ENCODE data around the gene CD44.

CD44 gene

GRCh38 chr11:35143297-35144135 is 4.5 kb downstream of the CD44 start:
- peaks cover 32 to 72% (median 66%) of the 10 kb centered on the region in 4 experiments for H3K4me1 ChIP-seq (ENCODE audit: control extremely low read depth in 1 of 4, control insufficient read depth in 4 of 4, insufficient read depth in 4 of 4, low read length in 3 of 4)
- ChIA-PET POLR2A (interaction anchor here (1.5 kb wide), 1 partner anchor 20 kb away, joined by 3 read pairs; no protein-coding TSS in a partner anchor), CTCF (interaction anchor here (0.8 to 1.4 kb wide), 3 partner anchors 31 to 102 kb away, joined by 3 read pairs; no protein-coding TSS in a partner anchor)
- peak overlapping the region in 3 of 7 experiments; percentile 33 to 41 (median 39) for H3K4me3 ChIP-seq (ENCODE audit: control insufficient read depth in 1 of 7, extremely low read depth in 1 of 7, insufficient read depth in 4 of 7, low read depth in 2 of 7, low read length in 6 of 7)
- WGBS (ENCODE audit: insufficient coverage): 93% methylated on average over 7 of the region's 8 CpGs
- peaks cover 4 to 35% (median 23%) of the 10 kb centered on the region in 4 experiments for H3K36me3 ChIP-seq (ENCODE audit: control insufficient read depth in 4 of 4, insufficient read depth in 4 of 4, low read length in 3 of 4)
- no peak for DNase-seq
- peak overlapping the region in 1 of 2 experiments; percentile 67 for H3K27ac ChIP-seq (ENCODE audit: insufficient read depth in 1 of 2, low read depth in 1 of 2, low read length in 2 of 2, poor library complexity in 1 of 2, severe bottlenecking in 2 of 2)
- H3K9me3 ChIP-seq (ENCODE audit: control extremely low read depth in 1 of 5, control insufficient read depth in 4 of 5, insufficient read depth in 2 of 5, low read depth in 1 of 5, low read length in 4 of 5): no peaks in the 10 kb centered on the region
- H3K27me3 ChIP-seq (replicated peaks in 2 of 5; ENCODE audit: control insufficient read depth in 4 of 5, insufficient read depth in 5 of 5, low read length in 4 of 5): no peaks in the 10 kb centered on the region

DNA sequence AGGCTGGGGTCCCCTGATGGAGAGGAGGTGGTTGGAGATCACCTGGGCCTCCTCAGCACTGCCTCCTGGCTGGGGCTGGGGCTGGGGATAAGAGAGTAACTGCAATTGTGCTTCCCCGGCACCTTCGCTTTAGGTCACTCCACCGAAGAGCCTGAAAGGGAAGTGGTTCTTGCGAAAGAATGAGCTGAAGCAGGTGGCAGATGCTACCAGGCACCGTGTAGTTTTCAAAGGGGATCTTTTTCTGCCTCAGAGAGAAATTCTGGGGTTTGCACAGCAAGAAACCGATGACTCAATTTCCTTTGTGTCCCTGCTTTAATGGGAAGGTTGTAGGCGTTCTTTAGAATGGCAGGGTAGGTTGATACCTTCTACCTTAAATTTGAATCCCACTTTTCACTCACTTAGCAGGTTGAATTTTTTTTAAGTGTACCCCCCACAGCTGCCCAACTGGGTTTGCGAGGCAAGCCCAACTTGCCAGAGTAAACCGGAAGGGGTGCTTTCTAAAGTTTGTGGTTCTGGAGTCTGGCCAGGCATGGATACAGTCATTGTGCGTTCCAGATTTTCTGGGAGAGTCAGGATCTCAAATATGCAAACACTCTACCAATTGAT is 5.3 kb downstream of the CD44 start:
- POLR2A ChIA-PET: interaction anchor here (0.6 to 1.5 kb wide), 2 partner anchors 19 to 100 kb away, joined by 3 to 5 read pairs; no protein-coding TSS in a partner anchor
- peak overlapping the region in 1 of 2 experiments; percentile 67 for H3K27ac ChIP-seq (ENCODE audit: insufficient read depth in 1 of 2, low read depth in 1 of 2, low read length in 2 of 2, poor library complexity in 1 of 2, severe bottlenecking in 2 of 2)
- CTCF ChIA-PET: interaction anchor here (0.8 to 1.4 kb wide), 4 partner anchors 30 to 141 kb away, joined by 3 read pairs; no protein-coding TSS in a partner anchor
- H3K36me3 ChIP-seq (ENCODE audit: control insufficient read depth in 4 of 4, insufficient read depth in 4 of 4, low read length in 3 of 4): peaks cover 4 to 39% (median 26%) of the 10 kb centered on the region in 4 experiments
- DNase-seq: peak; percentile 77 to 94 (median 93)
- H3K4me1 ChIP-seq (ENCODE audit: control extremely low read depth in 1 of 4, control insufficient read depth in 4 of 4, insufficient read depth in 4 of 4, low read length in 3 of 4): peaks cover 32 to 69% (median 61%) of the 10 kb centered on the region in 4 experiments
- no peaks in the 10 kb centered on the region for H3K27me3 ChIP-seq (replicated peaks in 2 of 5; ENCODE audit: control insufficient read depth in 4 of 5, insufficient read depth in 5 of 5, low read length in 4 of 5)
- H3K4me3 ChIP-seq (ENCODE audit: control insufficient read depth in 1 of 7, extremely low read depth in 1 of 7, insufficient read depth in 4 of 7, low read depth in 2 of 7, low read length in 6 of 7): peak overlapping the region in 4 of 7 experiments; percentile 21 to 53 (median 36)
- no peaks in the 10 kb centered on the region for H3K9me3 ChIP-seq (ENCODE audit: control extremely low read depth in 1 of 5, control insufficient read depth in 4 of 5, insufficient read depth in 2 of 5, low read depth in 1 of 5, low read length in 4 of 5)
- 4% methylated on average over 7 of the region's 10 CpGs for WGBS (ENCODE audit: insufficient coverage)

DNA sequence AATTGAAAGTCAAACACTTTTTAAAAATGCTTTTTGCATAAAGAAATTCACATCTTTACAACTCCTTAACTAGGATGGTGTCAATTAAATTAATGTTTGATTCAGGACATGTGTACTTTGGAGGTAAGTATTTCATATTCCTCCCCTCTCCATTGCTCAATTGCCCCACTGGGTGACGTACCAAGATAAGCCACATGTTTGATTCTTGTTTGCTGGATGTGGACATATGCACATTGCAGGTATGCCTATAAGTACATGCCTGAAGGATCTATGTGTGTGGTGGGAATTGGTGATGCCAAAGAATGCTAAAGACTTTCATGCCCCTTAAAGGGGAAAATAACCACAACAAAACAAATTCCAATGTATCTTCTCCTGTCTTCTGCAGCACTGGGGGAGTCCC is 5.8 kb downstream of the CD44 start:
- peaks cover 0 to 2% (median 0%) of the 10 kb centered on the region in 5 experiments for H3K9me3 ChIP-seq (ENCODE audit: control extremely low read depth in 1 of 5, control insufficient read depth in 4 of 5, insufficient read depth in 2 of 5, low read depth in 1 of 5, low read length in 4 of 5)
- H3K27ac ChIP-seq (ENCODE audit: insufficient read depth in 1 of 2, low read depth in 1 of 2, low read length in 2 of 2, poor library complexity in 1 of 2, severe bottlenecking in 2 of 2): peak overlapping the region in 1 of 2 experiments; percentile 67
- ChIA-PET POLR2A (interaction anchor here (0.6 to 1.5 kb wide), 2 partner anchors 18 to 101 kb away, joined by 3 to 5 read pairs; no protein-coding TSS in a partner anchor), CTCF (interaction anchor here (0.8 to 1.4 kb wide), 4 partner anchors 30 to 142 kb away, joined by 3 read pairs; no protein-coding TSS in a partner anchor)
- peaks cover 6 to 45% (median 30%) of the 10 kb centered on the region in 4 experiments for H3K36me3 ChIP-seq (ENCODE audit: control insufficient read depth in 4 of 4, insufficient read depth in 4 of 4, low read length in 3 of 4)
- peak overlapping the region in 3 of 7 experiments; percentile 31 to 39 (median 33) for H3K4me3 ChIP-seq (ENCODE audit: control insufficient read depth in 1 of 7, extremely low read depth in 1 of 7, insufficient read depth in 4 of 7, low read depth in 2 of 7, low read length in 6 of 7)
- no peak for DNase-seq
- H3K27me3 ChIP-seq (replicated peaks in 2 of 5; ENCODE audit: control insufficient read depth in 4 of 5, insufficient read depth in 5 of 5, low read length in 4 of 5): no peaks in the 10 kb centered on the region
- H3K4me1 ChIP-seq (ENCODE audit: control extremely low read depth in 1 of 4, control insufficient read depth in 4 of 4, insufficient read depth in 4 of 4, low read length in 3 of 4): peaks cover 32 to 66% (median 59%) of the 10 kb centered on the region in 4 experiments
- no CpG with 5 or more reads among the region's 1 CpG for WGBS (ENCODE audit: insufficient coverage)

DNA sequence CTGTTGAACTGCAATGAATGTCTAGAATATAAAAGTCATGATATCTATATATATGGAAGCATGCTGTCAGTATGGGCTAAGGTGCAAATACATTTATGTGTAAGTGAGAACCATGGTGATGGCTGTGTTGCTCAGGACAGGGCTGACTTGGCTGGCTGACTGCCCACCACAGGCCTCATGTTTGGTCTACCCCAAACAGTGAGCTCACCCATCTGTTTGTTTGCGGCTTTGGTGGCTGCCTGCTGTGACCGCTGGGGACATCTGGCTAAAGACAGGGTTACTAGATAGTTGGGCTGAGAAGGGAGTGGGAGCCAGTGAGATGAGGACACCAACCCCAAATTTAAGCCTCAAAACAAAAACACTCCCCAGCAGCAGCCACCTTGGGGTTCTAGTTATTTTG is 6.3 kb downstream of the CD44 start:
- Histone ChIP-seq H3K9me3 (ENCODE audit: control extremely low read depth in 1 of 5, control insufficient read depth in 4 of 5, insufficient read depth in 2 of 5, low read depth in 1 of 5, low read length in 4 of 5) (peaks cover 0 to 6% (median 0%) of the 10 kb centered on the region in 5 experiments), H3K4me3 (ENCODE audit: control insufficient read depth in 1 of 7, extremely low read depth in 1 of 7, insufficient read depth in 4 of 7, low read depth in 2 of 7, low read length in 6 of 7) (peak overlapping the region in 1 of 7 experiments; percentile 31), H3K27me3 (replicated peaks in 2 of 5; ENCODE audit: control insufficient read depth in 4 of 5, insufficient read depth in 5 of 5, low read length in 4 of 5) (no peaks in the 10 kb centered on the region), H3K4me1 (ENCODE audit: control extremely low read depth in 1 of 4, control insufficient read depth in 4 of 4, insufficient read depth in 4 of 4, low read length in 3 of 4) (peaks cover 30 to 61% (median 55%) of the 10 kb centered on the region in 4 experiments), H3K36me3 (ENCODE audit: control insufficient read depth in 4 of 4, insufficient read depth in 4 of 4, low read length in 3 of 4) (peaks cover 8 to 49% (median 33%) of the 10 kb centered on the region in 4 experiments), H3K27ac (ENCODE audit: insufficient read depth in 1 of 2, low read depth in 1 of 2, low read length in 2 of 2, poor library complexity in 1 of 2, severe bottlenecking in 2 of 2) (no peak overlapping the region)
- ChIA-PET CTCF (interaction anchor here (1.0 to 2.3 kb wide), 4 partner anchors 10 to 146 kb away, joined by 3 to 11 read pairs (median 4); no protein-coding TSS in a partner anchor), POLR2A (no interaction called here)
- WGBS (ENCODE audit: insufficient coverage): no CpG with 5 or more reads among the region's 2 CpGs
- peak in 2 of 3 donors; percentile 62 to 63 for DNase-seq

- 98% methylated on average over 6 of the region's 7 CpGs for WGBS (ENCODE audit: insufficient coverage)
- Histone ChIP-seq H3K4me1 (ENCODE audit: control extremely low read depth in 1 of 4, control insufficient read depth in 4 of 4, insufficient read depth in 4 of 4, low read length in 3 of 4) (peaks cover 21 to 53% (median 48%) of the 10 kb centered on the region in 4 experiments), H3K27me3 (replicated peaks in 2 of 5; ENCODE audit: control insufficient read depth in 4 of 5, insufficient read depth in 5 of 5, low read length in 4 of 5) (no peaks in the 10 kb centered on the region), H3K36me3 (ENCODE audit: control insufficient read depth in 4 of 4, insufficient read depth in 4 of 4, low read length in 3 of 4) (peaks cover 10 to 56% (median 37%) of the 10 kb centered on the region in 4 experiments), H3K27ac (ENCODE audit: insufficient read depth in 1 of 2, low read depth in 1 of 2, low read length in 2 of 2, poor library complexity in 1 of 2, severe bottlenecking in 2 of 2) (no peak overlapping the region), H3K4me3 (ENCODE audit: control insufficient read depth in 1 of 7, extremely low read depth in 1 of 7, insufficient read depth in 4 of 7, low read depth in 2 of 7, low read length in 6 of 7) (no peak overlapping the region), H3K9me3 (ENCODE audit: control extremely low read depth in 1 of 5, control insufficient read depth in 4 of 5, insufficient read depth in 2 of 5, low read depth in 1 of 5, low read length in 4 of 5) (peaks cover 0 to 6% (median 0%) of the 10 kb centered on the region in 5 experiments)
- POLR2A ChIA-PET: interaction anchor here (0.6 to 1.5 kb wide), 3 partner anchors 10 to 159 kb away, joined by 3 to 5 read pairs (median 3); no protein-coding TSS in a partner anchor
- CTCF ChIA-PET: interaction anchor here (1.0 to 2.3 kb wide), 5 partner anchors 9 to 147 kb away, joined by 3 to 11 read pairs (median 3); no protein-coding TSS in a partner anchor
- no peak for DNase-seq
Measured at GRCh38 chr11:35146074-35146521, 7.1 kb downstream of the CD44 start.

DNA sequence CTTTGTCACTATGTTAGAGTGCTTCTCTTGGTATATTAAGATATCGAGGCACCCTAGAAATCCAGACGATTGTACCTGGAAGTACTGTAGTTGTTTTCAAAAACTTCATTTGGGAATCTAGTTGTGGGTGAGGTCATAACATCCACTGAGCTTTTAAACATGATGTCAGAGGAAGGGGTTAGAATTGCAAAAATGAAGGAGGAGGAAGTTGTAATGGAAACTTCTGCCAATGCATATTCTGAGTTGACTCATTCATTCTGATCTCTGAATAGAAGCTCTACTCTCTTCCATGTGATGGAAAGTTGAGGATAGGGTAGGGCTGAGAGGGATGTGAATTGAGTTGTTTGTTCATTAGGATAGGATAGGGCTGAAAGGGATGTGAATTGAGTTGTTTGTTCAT is 7.7 kb downstream of the CD44 start:
- 100% methylated on average over 2 of the region's 2 CpGs for whole genome bisulfite sequencing (ENCODE audit: insufficient coverage)
- Histone ChIP-seq H3K27ac (ENCODE audit: insufficient read depth in 1 of 2, low read depth in 1 of 2, low read length in 2 of 2, poor library complexity in 1 of 2, severe bottlenecking in 2 of 2) (no peak overlapping the region), H3K27me3 (replicated peaks in 2 of 5; ENCODE audit: control insufficient read depth in 4 of 5, insufficient read depth in 5 of 5, low read length in 4 of 5) (no peaks in the 10 kb centered on the region), H3K4me3 (ENCODE audit: control insufficient read depth in 1 of 7, extremely low read depth in 1 of 7, insufficient read depth in 4 of 7, low read depth in 2 of 7, low read length in 6 of 7) (no peak overlapping the region), H3K36me3 (ENCODE audit: control insufficient read depth in 4 of 4, insufficient read depth in 4 of 4, low read length in 3 of 4) (peaks cover 12 to 62% (median 41%) of the 10 kb centered on the region in 4 experiments), H3K9me3 (ENCODE audit: control extremely low read depth in 1 of 5, control insufficient read depth in 4 of 5, insufficient read depth in 2 of 5, low read depth in 1 of 5, low read length in 4 of 5) (peaks cover 0 to 6% (median 0%) of the 10 kb centered on the region in 5 experiments), H3K4me1 (ENCODE audit: control extremely low read depth in 1 of 4, control insufficient read depth in 4 of 4, insufficient read depth in 4 of 4, low read length in 3 of 4) (peaks cover 19 to 51% (median 44%) of the 10 kb centered on the region in 4 experiments)
- ChIA-PET POLR2A (interaction anchor here (0.6 to 1.5 kb wide), 3 partner anchors 9 to 159 kb away, joined by 3 to 5 read pairs (median 3); no protein-coding TSS in a partner anchor), CTCF (interaction anchor here (1.0 to 2.3 kb wide), 3 partner anchors 9 to 106 kb away, joined by 3 to 11 read pairs (median 5); no protein-coding TSS in a partner anchor)
- DNase-seq: no peak
